Upper lobe of left lung (tissue), 6 donors: Measurements from ENCODE around the gene ZNF107. TPM values are rescaled to one million over a fixed set of nuclear protein-coding genes. Genes with fewer than 3 reads are reported as not detected.
"Not testable (repeated sequence)": the region's sequence is repeated elsewhere in the genome, so short reads cannot be mapped to it uniquely, and the experiment has no call there.

Source experiments
- ATAC-seq, 2 donors: fragments of 200-7000 bp; cut with Tn5 transposase; one replicate each; pipeline ENCODE4 v1.9.1; 2022; ENCODE audit warnings: mild to moderate bottlenecking in 2 of 2, moderate library complexity in 2 of 2; ENCODE audit not compliant: low FRiP score in 2 of 2
- DNase-seq, 2 donors: peaks; one replicate each; pipeline ENCODE4 v3.0.0-alpha.2; 2019 to 2020
- H3K27ac ChIP-seq, 4 donors: fragments of 200-600 bp; sonication (generic); one replicate each; pipeline ENCODE4 v1.5.1; 2016 to 2019
- H3K27me3 ChIP-seq, 4 donors: fragments of 200-600 bp; sonication (generic); one replicate each; pipeline ENCODE4 v1.5.1; 2017 to 2019
- H3K36me3 ChIP-seq, 4 donors: fragments of 200-600 bp; sonication (generic); one replicate each; pipeline ENCODE4 v1.5.1; 2016 to 2019
- H3K4me1 ChIP-seq, 4 donors: fragments of 200-600 bp; sonication (generic); one replicate each; pipeline ENCODE4 v1.5.1; 2018 to 2019
- H3K4me3 ChIP-seq, 4 donors: fragments of 200-600 bp; sonication (generic); one replicate each; pipeline ENCODE4 v1.5.1; 2017 to 2019; ENCODE audit warnings: mild to moderate bottlenecking in 2 of 4, moderate library complexity in 1 of 4
- H3K9me3 ChIP-seq, 4 donors: fragments of 200-600 bp; sonication (generic); one replicate each; pipeline ENCODE4 v1.5.1; 2018 to 2019
- CTCF ChIP-seq, 6 experiments: fragments of 450-650 bp in 4 of 6; fragments of 200-600 bp in 2 of 6; sonication (generic) in 2 of 6; IDR thresholded peaks; one replicate each; pipeline ENCODE4 v1.5.1; 2016 to 2019; ENCODE audit warnings: antibody characterized with exemption in 6 of 6
- EP300 ChIP-seq, 4 donors: sonication (generic); formaldehyde crosslinking; IDR thresholded peaks; one replicate each; pipeline ENCODE4 v1.5.1; 2017; ENCODE audit warnings: antibody characterized with exemption in 4 of 4, control low read depth in 2 of 4
- POLR2A ChIP-seq, 4 donors: fragments of 450-650 bp; IDR thresholded peaks; one replicate each; pipeline ENCODE4 v1.5.1; 2016 to 2017; ENCODE audit warnings: antibody characterized with exemption in 4 of 4, mild to moderate bottlenecking in 2 of 4
- POLR2AphosphoS5 ChIP-seq, 2 donors: sonication (generic); formaldehyde crosslinking; IDR thresholded peaks; one replicate each; pipeline ENCODE4 v1.5.1; 2017; ENCODE audit warnings: antibody characterized with exemption in 2 of 2
- WGBS, 2 donors: methylation state at CpG; one replicate each; pipeline ENCODE4 v1.1.5; 2017 to 2018; 5-methylcytosine and 5-hydroxymethylcytosine counted together
- total RNA-seq, 6 donors: library from RNA; depleted of rRNA in 4 of 6; stranded (reverse); fragments of >200 nt in 4 of 6; gene quantifications; one replicate each; pipeline versions ENCODE4 v1.1.0 to v1.2.1, GENCODE V29; 2016 to 2021
- donor health status: DM: no; HTN: no; CAD: no; lungs with moderate emphysema.
- donor health status: DM: no; HTN: yes; CAD: no; lungs with severe emphysema.

Gene ZNF107
- total RNA-seq, 6 donors from 2014 or later, result 2.7 to 13.6 (median 4.2) TPM

DNA sequence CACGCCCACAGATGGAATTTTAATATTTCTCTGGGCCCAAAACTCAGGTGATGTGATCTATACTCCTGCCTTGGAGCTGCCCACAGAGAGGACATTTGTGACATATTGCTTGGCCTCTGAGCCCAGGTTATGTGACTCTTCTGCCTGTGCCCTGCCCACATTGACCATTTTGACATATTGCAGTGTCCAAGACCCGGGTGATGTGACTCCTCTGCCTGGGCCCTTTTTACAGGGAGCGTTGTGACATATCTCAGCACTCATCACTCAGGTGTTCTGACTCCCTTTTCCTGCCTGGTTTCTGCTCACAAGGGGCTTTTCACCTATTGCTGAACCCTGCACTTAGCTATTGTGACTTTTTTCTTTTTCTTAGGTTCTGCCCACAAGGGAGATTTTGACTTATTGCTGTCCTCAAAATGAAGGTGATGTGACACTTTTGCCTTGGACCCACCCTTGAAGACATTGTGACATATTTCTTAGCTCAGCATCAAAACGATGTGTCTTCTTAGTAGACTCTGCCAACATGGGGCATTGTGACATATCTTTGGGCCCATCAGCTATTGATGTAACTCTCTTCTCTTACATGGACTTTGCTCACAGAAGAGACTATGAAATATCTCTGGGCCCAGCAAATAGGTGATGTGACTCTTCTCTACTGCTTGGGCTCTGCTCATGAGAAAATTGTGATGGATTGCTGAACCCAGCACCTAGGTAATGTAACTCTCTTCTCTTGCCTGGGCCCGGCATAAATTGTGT is 11.0 kb upstream of the ZNF107 start:
- no peak for DNase-seq
- H3K27me3 ChIP-seq, result no peaks in the 10 kb centered on the region
- H3K4me1 ChIP-seq, result no peaks in the 10 kb centered on the region
- no peak overlapping the region for H3K27ac ChIP-seq
- no peak overlapping the region for H3K4me3 ChIP-seq
- no peaks in the 10 kb centered on the region for H3K36me3 ChIP-seq
- WGBS, 2 donors, result 81 to 90% methylated on average over 5 of the region's 5 CpGs
- no peaks in the 10 kb centered on the region for H3K9me3 ChIP-seq
- TF ChIP-seq POLR2A (IDR thresholded peaks at IDR 0.05) (no peak), CTCF (IDR thresholded peaks at IDR 0.05) (no peak), EP300 (IDR thresholded peaks at IDR 0.05) (no peak)
- ATAC-seq, result no peak

GRCh38 chr7:64655811-64656210 is 10.1 kb upstream of the ZNF107 start:
- DNase-seq (no peak), ATAC-seq (no peak)
- 50 to 73% methylated on average over 2 of the region's 2 CpGs for WGBS, 2 donors
- Histone ChIP-seq H3K4me3 (no peak overlapping the region), H3K27me3 (no peaks in the 10 kb centered on the region), H3K27ac (no peak overlapping the region), H3K4me1 (no peaks in the 10 kb centered on the region), H3K9me3 (no peaks in the 10 kb centered on the region), H3K36me3 (no peaks in the 10 kb centered on the region)
- no peak for TF ChIP-seq EP300 (IDR thresholded peaks at IDR 0.05)
- TF ChIP-seq CTCF (IDR thresholded peaks at IDR 0.05), result no peak
- TF ChIP-seq POLR2AphosphoS5 (IDR thresholded peaks at IDR 0.05), result no peak
- no peak for TF ChIP-seq POLR2A (IDR thresholded peaks at IDR 0.05)

DNA sequence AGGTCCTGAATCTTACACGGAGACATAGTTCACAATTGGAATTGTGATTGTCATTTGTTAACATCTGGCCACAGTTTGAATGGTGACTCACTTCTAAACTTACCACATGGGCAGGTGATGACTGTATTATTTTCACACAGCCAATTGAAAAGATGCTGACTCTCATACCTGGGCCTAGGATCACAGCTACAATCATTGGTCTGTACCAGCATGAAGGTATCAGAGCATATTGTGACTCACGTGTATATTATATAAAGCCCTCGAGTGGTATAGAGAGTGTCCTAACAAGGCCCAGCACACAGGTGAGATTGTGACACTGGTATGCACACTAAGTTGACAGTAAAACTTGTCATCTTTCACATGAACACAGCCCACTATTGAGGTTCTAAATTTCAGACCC is 9.4 kb upstream of the ZNF107 start:
- Histone ChIP-seq H3K4me3 (no peak overlapping the region), H3K27me3 (no peaks in the 10 kb centered on the region), H3K27ac (no peak overlapping the region), H3K4me1 (no peaks in the 10 kb centered on the region), H3K36me3 (no peaks in the 10 kb centered on the region), H3K9me3 (no peaks in the 10 kb centered on the region)
- no peak for DNase-seq
- no peak for ATAC-seq
- TF ChIP-seq POLR2A (IDR thresholded peaks at IDR 0.05), result no peak
- WGBS, 2 donors, result 81 to 85% methylated on average over 3 of the region's 3 CpGs

DNA sequence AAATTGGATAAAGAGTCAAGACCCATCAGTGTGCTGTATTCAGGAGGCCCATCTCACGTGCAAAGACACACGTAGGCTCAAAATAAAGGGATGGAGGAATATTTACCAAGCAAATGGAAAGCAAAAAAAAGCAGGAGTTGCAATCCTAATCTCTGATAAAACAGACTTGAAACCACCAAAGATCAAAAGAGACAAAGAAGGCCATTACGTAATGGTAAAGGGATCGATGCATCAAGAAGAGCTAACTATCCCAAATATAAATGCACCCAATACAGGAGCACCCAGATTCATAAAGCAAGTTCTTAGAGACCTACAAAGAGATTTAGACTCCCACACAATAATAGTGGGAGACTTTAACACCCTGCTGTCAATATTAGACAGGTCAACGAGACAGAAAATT is 3.8 kb upstream of the ZNF107 start:
- DNase-seq, H3K27me3 ChIP-seq, ATAC-seq, H3K27ac ChIP-seq, H3K36me3 ChIP-seq, H3K4me3 ChIP-seq, H3K9me3 ChIP-seq: not testable (repeated sequence)
- WGBS, 2 donors, result 93 to 97% methylated on average over 5 of the region's 5 CpGs
- H3K4me1 ChIP-seq, result peaks cover 6 to 16% (median 9%) of the 10 kb centered on the region in 4 donors

DNA sequence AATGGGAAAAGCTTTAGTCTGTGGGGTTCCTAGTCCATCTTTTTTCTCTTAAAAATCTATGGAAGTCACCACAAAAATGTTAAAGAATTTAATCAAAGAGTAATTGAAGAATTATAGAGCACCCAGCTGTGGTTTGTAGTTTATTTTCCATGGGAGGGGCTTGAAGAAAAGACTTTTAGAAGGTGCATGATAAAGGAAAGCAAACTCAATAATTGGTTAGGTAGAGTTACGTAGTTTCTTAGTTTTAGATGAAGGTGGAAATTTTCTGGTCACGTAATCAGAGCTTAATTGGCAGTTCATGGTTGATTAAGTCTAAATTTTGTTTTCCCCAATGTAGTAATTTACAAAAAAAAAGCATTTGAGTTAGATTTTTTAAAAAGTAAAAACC is 724 bp downstream of the ZNF107 start:
- H3K4me3 ChIP-seq, result peak overlapping the region; percentile 31 to 87 (median 78)
- H3K4me1 ChIP-seq, result peaks cover 6 to 21% (median 10%) of the 10 kb centered on the region in 4 donors
- H3K27ac ChIP-seq, result peak overlapping the region; percentile 62 to 86 (median 78)
- H3K27me3 ChIP-seq, result no peaks in the 10 kb centered on the region
- TF ChIP-seq POLR2AphosphoS5 (IDR thresholded peaks at IDR 0.05) (no peak), POLR2A (IDR thresholded peaks at IDR 0.05) (no peak), CTCF (IDR thresholded peaks at IDR 0.05) (no peak), EP300 (IDR thresholded peaks at IDR 0.05) (no peak)
- H3K36me3 ChIP-seq, result peaks cover 0 to 15% (median 9%) of the 10 kb centered on the region in 4 donors
- DNase-seq (no peak), ATAC-seq (no peak)
- 50 to 65% methylated on average over 2 of the region's 2 CpGs for WGBS, 2 donors
- no peaks in the 10 kb centered on the region for H3K9me3 ChIP-seq

GRCh38 chr7:64667311-64667710 is 1.4 kb downstream of the ZNF107 start:
- no peak for DNase-seq
- peaks cover 0 to 2% (median 0%) of the 10 kb centered on the region in 4 donors for H3K9me3 ChIP-seq
- no peak for ATAC-seq
- H3K27ac ChIP-seq, result no peak overlapping the region
- no peak for TF ChIP-seq CTCF (IDR thresholded peaks at IDR 0.05)
- no peak for TF ChIP-seq EP300 (IDR thresholded peaks at IDR 0.05)
- TF ChIP-seq POLR2A (IDR thresholded peaks at IDR 0.05), result no peak
- no peak for TF ChIP-seq POLR2AphosphoS5 (IDR thresholded peaks at IDR 0.05)
- 85 to 90% methylated on average over 2 of the region's 2 CpGs for WGBS, 2 donors
- H3K4me1 ChIP-seq, result peaks cover 6 to 21% (median 10%) of the 10 kb centered on the region in 4 donors
- H3K27me3 ChIP-seq, result no peaks in the 10 kb centered on the region
- no peak overlapping the region for H3K4me3 ChIP-seq
- peaks cover 0 to 15% (median 9%) of the 10 kb centered on the region in 4 donors for H3K36me3 ChIP-seq
